SK-N-SH (cell line): ENCODE results near the gene TAF11L7. TPM values are rescaled to one million over a fixed set of nuclear protein-coding genes. Genes with fewer than 3 reads are reported as not detected.
A peak's percentile ranks its signal among the peaks of the same experiment; 100 is the strongest.
"Not testable (repeated sequence)": the region's sequence is repeated elsewhere in the genome, so short reads cannot be mapped to it uniquely, and the experiment has no call there.

ENCODE experiments used
- CTCF ChIA-PET: fragments of 300-600, 350-600 bp; formaldehyde crosslinking; extraction: SDS; loops from one replicate; lab custom pipeline; 2021; lab: Yijun Ruan, JAX
- POLR2A ChIA-PET: fragments of 350-600 bp; sonication (Branson Sonifier 250); formaldehyde crosslinking; extraction: SDS; loops from one replicate; lab custom pipeline; 2020; ENCODE audit warnings: antibody characterized with exemption, inconsistent platforms; lab: Yijun Ruan, JAX
- DNase-seq: peaks from one replicate; pipeline ENCODE4 v3.0.0; 2012
- H2AFZ ChIP-seq: fragments of 200-600 bp; sonication (generic); 2 replicates; pipeline ENCODE4 v1.8.1; 2016; ENCODE audit warnings: antibody characterized with exemption, mild to moderate bottlenecking, low read depth
- H3F3A ChIP-seq: fragments of 200-600 bp; sonication (generic); replicated peaks from 2 replicates; pipeline ENCODE3; 2016; ENCODE audit warnings: antibody characterized with exemption, mild to moderate bottlenecking; ENCODE audit not compliant: insufficient read depth
- H3K27ac ChIP-seq, 2 experiments: fragments of 200-500 bp in 1 of 2; fragments of 200-600 bp in 1 of 2; sonication (Bioruptor generic) in 1 of 2; sonication (generic), shearing (Covaris generic) in 1 of 2; 2 replicates each; pipeline versions ENCODE4 v1.5.1 to v1.6.1; 2014 to 2016; ENCODE audit warnings: low read depth in 2 of 2, inconsistent platforms in 1 of 2, low read length in 1 of 2, mild to moderate bottlenecking in 1 of 2, mixed read lengths in 1 of 2
- H3K27me3 ChIP-seq: fragments of 200-600 bp; sonication (generic), shearing (Covaris generic); 2 replicates; pipeline ENCODE4 v1.6.1; 2016; ENCODE audit warnings: mixed run types; ENCODE audit not compliant: insufficient read depth
- H3K36me3 ChIP-seq, 2 experiments: fragments of 200-500 bp in 1 of 2; fragments of 200-600 bp in 1 of 2; sonication (Bioruptor generic) in 1 of 2; sonication (generic) in 1 of 2; replicated peaks in 1 of 2; 2 replicates each; pipeline versions ENCODE3 to v1.5.1; 2014 to 2016; ENCODE audit warnings: low read length in 1 of 2, mild to moderate bottlenecking in 1 of 2; ENCODE audit not compliant: insufficient read depth in 2 of 2, control insufficient read depth in 1 of 2
- H3K4me1 ChIP-seq, 2 experiments: fragments of 200-500 bp in 1 of 2; fragments of 200-600 bp in 1 of 2; sonication (Bioruptor generic) in 1 of 2; sonication (generic), shearing (Covaris generic) in 1 of 2; 2 replicates each; pipeline versions ENCODE4 v1.5.1 to v1.6.1; 2014 to 2016; ENCODE audit warnings: low read depth in 1 of 2, low read length in 1 of 2, mixed run types in 1 of 2; ENCODE audit not compliant: insufficient read depth in 2 of 2, control insufficient read depth in 1 of 2
- H3K4me2 ChIP-seq: fragments of 200-600 bp; sonication (generic), shearing (Covaris generic); 2 replicates; pipeline ENCODE4 v1.6.1; 2017; ENCODE audit warnings: mixed run types
- H3K4me3 ChIP-seq, 2 experiments: fragments of 200-500 bp in 1 of 2; fragments of 200-600 bp in 1 of 2; sonication (Bioruptor generic) in 1 of 2; sonication (generic), shearing (Covaris generic) in 1 of 2; 2 replicates each; pipeline versions ENCODE4 v1.5.1 to v1.8.1; 2014 to 2016; ENCODE audit warnings: low read depth in 2 of 2, inconsistent platforms in 1 of 2, low read length in 1 of 2, mild to moderate bottlenecking in 1 of 2, mixed read lengths in 1 of 2, moderate library complexity in 1 of 2
- H3K79me2 ChIP-seq: fragments of 200-600 bp; sonication (generic); 2 replicates; pipeline ENCODE4 v1.8.1; 2017; ENCODE audit warnings: mild to moderate bottlenecking; ENCODE audit not compliant: insufficient read depth
- H3K9ac ChIP-seq: fragments of 200-600 bp; sonication (generic); 2 replicates; pipeline ENCODE4 v1.6.1; 2017; ENCODE audit warnings: mixed run types
- H3K9me2 ChIP-seq: fragments of 200-600 bp; sonication (generic); 2 replicates; pipeline ENCODE4 v1.6.1; 2017; ENCODE audit warnings: mixed run types
- H3K9me3 ChIP-seq: fragments of 200-600 bp; sonication (generic); 2 replicates; pipeline ENCODE4 v1.6.1; 2017; ENCODE audit warnings: mixed run types, mild to moderate bottlenecking, moderate library complexity
- H4K20me1 ChIP-seq: fragments of 200-600 bp; sonication (generic); 2 replicates; pipeline ENCODE4 v1.6.1; 2017; ENCODE audit warnings: mild to moderate bottlenecking, mixed run types; ENCODE audit not compliant: insufficient read depth
- EZH2phosphoT487 ChIP-seq: fragments of 200-600 bp; sonication (generic); IDR thresholded peaks from 2 replicates; pipeline ENCODE4 v1.6.1; 2017; ENCODE audit warnings: low read depth, mixed run types, mild to moderate bottlenecking, antibody characterized with exemption, moderate library complexity, borderline replicate concordance
- GABPA ChIP-seq: IDR thresholded peaks from 2 replicates; pipeline ENCODE4 v1.4.0; 2012; ENCODE audit warnings: low read depth, mild to moderate bottlenecking
- MXI1 ChIP-seq: IDR thresholded peaks from 2 replicates; pipeline ENCODE4 v1.6.1; 2012; ENCODE audit warnings: mild to moderate bottlenecking, low read depth, low read length, improper control_type of control experiment
- POLR2AphosphoS5 ChIP-seq: IDR thresholded peaks from 2 replicates; pipeline ENCODE4 v1.6.1; 2012; ENCODE audit warnings: low read depth, low read length
- RFX5 ChIP-seq: IDR thresholded peaks from 2 replicates; pipeline ENCODE4 v1.6.1; 2012; ENCODE audit warnings: mild to moderate bottlenecking, improper control_type of control experiment, low read length
- WGBS: methylation state at CpG from one replicate; pipeline ENCODE4 v1.1.6; 2017; ENCODE audit warnings: low lambda C conversion rate; 5-methylcytosine and 5-hydroxymethylcytosine counted together
- polyA plus RNA-seq, 3 experiments: library from polyadenylated mRNA; depleted of rRNA; stranded (reverse); fragments of >200 nt; gene quantifications; 2 replicates each; pipeline ENCODE4 v1.2.3, GENCODE V29; 2012

The TAF11L7 gene
- polyA plus RNA-seq, 1 of the 3 experiments (the other 2 are of a cell fraction) = not detected

DNA sequence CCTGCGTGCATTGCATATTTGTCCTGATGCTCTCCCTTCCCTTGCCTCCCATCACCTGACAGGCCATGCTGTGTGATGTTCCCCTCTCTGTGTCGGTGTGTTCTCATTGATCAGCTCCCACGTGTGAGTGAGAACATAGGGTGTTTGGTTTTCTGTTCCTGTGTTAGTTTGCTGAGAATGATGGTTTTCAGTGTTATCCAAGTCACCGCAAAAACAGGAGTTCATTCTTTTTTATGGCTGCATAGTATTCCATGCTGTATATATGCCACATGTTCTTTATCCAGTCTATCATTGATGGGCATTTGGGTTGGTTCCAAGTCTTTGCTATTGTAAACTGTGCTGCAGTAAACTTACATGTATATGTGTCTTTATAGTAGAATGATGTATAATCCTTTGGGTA lies 21.9 kb upstream of the TAF11L7 start:
- H3K36me3 ChIP-seq, H3K9me3 ChIP-seq, H3K9me2 ChIP-seq, H3K27ac ChIP-seq, H2AFZ ChIP-seq, DNase-seq, H3K4me3 ChIP-seq, H3K9ac ChIP-seq, H3K4me1 ChIP-seq, H4K20me1 ChIP-seq, POLR2A ChIA-PET, H3K27me3 ChIP-seq, H3F3A ChIP-seq, H3K79me2 ChIP-seq, H3K4me2 ChIP-seq: not testable (repeated sequence)
- CTCF ChIA-PET = interaction anchor here (1.8 kb wide), 1 partner anchor 391 kb away, joined by 4 read pairs; no protein-coding TSS in a partner anchor
- 29% methylated on average over 4 of the region's 4 CpGs for WGBS

DNA sequence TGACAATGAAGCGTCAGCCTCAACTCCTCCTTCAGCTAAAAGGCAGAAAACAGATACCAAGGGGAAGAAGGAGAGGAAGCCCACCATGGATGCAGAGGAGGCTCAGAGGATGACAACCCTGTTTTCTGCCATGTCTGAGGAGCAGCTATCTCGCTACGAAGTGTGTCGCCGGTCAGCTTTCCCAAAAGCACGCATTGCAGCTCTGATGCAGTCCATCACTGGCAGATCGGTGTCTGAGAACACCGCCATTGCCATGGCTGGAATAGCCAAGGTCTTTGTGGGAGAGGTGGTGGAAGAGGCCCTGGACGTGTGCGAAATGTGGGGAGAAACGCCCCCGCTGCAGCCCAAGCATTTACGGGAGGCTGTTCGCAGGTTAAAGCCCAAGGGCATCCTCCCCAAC lies 19.4 kb upstream of the TAF11L7 start:
- no peak overlapping the region for H3K4me3 ChIP-seq
- no peaks in the 10 kb centered on the region for H3K36me3 ChIP-seq
- WGBS = 75% methylated on average over 14 of the region's 14 CpGs
- H4K20me1 ChIP-seq = no peaks in the 10 kb centered on the region
- no peak overlapping the region for H3K4me2 ChIP-seq
- TF ChIP-seq POLR2AphosphoS5 (no peak), RFX5 (no peak), GABPA (no peak), MXI1 (no peak), EZH2phosphoT487 (no peak)
- TF ChIP-seq, all 33 proteins: peak for 0
- DNase-seq = no peak
- no peaks in the 10 kb centered on the region for H3K79me2 ChIP-seq
- CTCF ChIA-PET = no interaction called here
- H3K4me1 ChIP-seq = no peaks in the 10 kb centered on the region
- H3K27ac ChIP-seq = no peak overlapping the region
- POLR2A ChIA-PET = no interaction called here
- H3K9me3 ChIP-seq = no peaks in the 10 kb centered on the region
- H3K9ac ChIP-seq = no peak overlapping the region
- H2AFZ ChIP-seq = no peak overlapping the region
- no peaks in the 10 kb centered on the region for H3K9me2 ChIP-seq
- no peaks in the 10 kb centered on the region for H3F3A ChIP-seq
- H3K27me3 ChIP-seq = no peaks in the 10 kb centered on the region

GRCh38 chr5:17603880-17604279 lies 18.3 kb upstream of the TAF11L7 start, which contains the start of gene TAF11L11:
Gene TAF11L11 (plus strand): TSS chr5:17604183.
- POLR2A ChIA-PET, H3K4me1 ChIP-seq, H3F3A ChIP-seq, H3K4me2 ChIP-seq, H3K27ac ChIP-seq, H3K9me2 ChIP-seq, H3K79me2 ChIP-seq, CTCF ChIA-PET, H3K36me3 ChIP-seq, H3K27me3 ChIP-seq, H4K20me1 ChIP-seq, H3K9ac ChIP-seq, H2AFZ ChIP-seq, H3K9me3 ChIP-seq, H3K4me3 ChIP-seq: not testable (repeated sequence)
- WGBS = 21% methylated on average over 6 of the region's 6 CpGs
- peak; percentile 14 for DNase-seq

- H2AFZ ChIP-seq, H3K79me2 ChIP-seq, H3K4me2 ChIP-seq, H3K4me3 ChIP-seq, H3K9ac ChIP-seq, H3F3A ChIP-seq, H3K27me3 ChIP-seq, H4K20me1 ChIP-seq, DNase-seq, H3K9me3 ChIP-seq, POLR2A ChIA-PET, H3K9me2 ChIP-seq, CTCF ChIA-PET, H3K36me3 ChIP-seq, H3K27ac ChIP-seq, H3K4me1 ChIP-seq: not testable (repeated sequence)
- WGBS = no CpG with 5 or more reads among the region's 15 CpGs
Observed at GRCh38 chr5:17597728-17598127, 12.2 kb upstream of the TAF11L7 start, which contains the start of gene TAF11L10. Gene TAF11L10 (minus strand): TSS chr5:17597828.

DNA sequence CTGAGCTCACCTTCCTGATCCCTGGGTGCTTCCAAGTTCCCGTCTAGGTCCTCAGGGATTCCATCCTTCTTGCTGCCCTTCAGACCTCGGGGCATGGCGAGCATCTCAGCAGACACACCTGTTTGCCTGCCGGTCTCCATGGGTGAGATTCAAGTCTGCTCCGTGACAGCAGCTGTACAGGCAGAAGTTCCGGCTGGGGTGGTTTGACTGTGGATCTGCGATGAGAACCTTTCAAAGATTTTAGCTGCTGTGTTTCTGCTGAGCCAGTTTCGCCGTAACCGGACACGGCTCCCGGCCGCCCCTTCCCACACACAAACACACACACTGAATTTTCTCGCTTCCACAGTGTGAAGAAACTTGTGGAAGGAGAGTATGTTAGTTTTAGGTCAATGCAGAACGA lies 8.7 kb upstream of the TAF11L7 start, which contains the start of gene TAF11L9:
Gene TAF11L9 (minus strand): TSS at position 140 of the 400 bp plus-strand sequence.
- WGBS = 59% methylated on average over 13 of the region's 15 CpGs
- H3K4me3 ChIP-seq, H4K20me1 ChIP-seq, H2AFZ ChIP-seq, CTCF ChIA-PET, H3K9me2 ChIP-seq, POLR2A ChIA-PET, H3K79me2 ChIP-seq, H3K27ac ChIP-seq, H3K9me3 ChIP-seq, H3K9ac ChIP-seq, H3K36me3 ChIP-seq, H3K4me1 ChIP-seq, H3F3A ChIP-seq, H3K4me2 ChIP-seq, H3K27me3 ChIP-seq, DNase-seq: not testable (repeated sequence)

- H3K9ac ChIP-seq, H3K4me1 ChIP-seq, DNase-seq, H3K36me3 ChIP-seq, H3K9me2 ChIP-seq, CTCF ChIA-PET, H4K20me1 ChIP-seq, H2AFZ ChIP-seq, H3K4me3 ChIP-seq, POLR2A ChIA-PET, H3K9me3 ChIP-seq, H3K79me2 ChIP-seq, H3K27ac ChIP-seq, H3F3A ChIP-seq, H3K27me3 ChIP-seq, H3K4me2 ChIP-seq: not testable (repeated sequence)
- no CpG with 5 or more reads among the region's 16 CpGs for WGBS
Observed at GRCh38 chr5:17590860-17591259, 5.3 kb upstream of the TAF11L7 start, which contains the start of gene TAF11L8. Gene TAF11L8 (minus strand): TSS chr5:17590960.
